GM19468 (cell line): ENCODE data around the gene SLC35F3.

Experiments used
- ATAC-seq: cut with Tn5 transposase; IDR thresholded peaks from one replicate; pipeline ENCODE4 v1.9.1; 2021; ENCODE audit warnings: mild to moderate bottlenecking, moderate library complexity, moderate number of reproducible peaks; ENCODE audit not compliant: unreplicated experiment; ENCODE audit errors: extremely low read depth

SLC35F3 gene

DNA sequence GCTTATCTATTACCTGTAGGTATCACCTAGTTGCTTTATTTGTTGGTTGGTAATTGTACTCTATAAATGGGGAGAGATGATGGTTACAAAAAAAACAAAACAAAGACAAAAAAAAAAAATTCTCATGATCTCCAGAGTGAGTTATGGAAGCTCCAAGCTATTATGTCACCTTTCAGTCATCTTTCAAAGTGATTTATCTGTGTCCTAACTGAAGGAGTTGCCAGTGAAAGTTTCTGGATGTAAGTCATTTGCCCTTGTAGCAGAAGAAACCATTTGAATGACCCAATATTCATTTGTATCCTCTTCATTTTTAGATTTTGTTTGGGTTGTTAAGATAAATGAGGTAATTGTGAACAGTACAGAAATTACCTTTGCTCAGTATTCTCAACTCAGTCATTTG is 3.6 kb downstream of the SLC35F3 start:
- ATAC-seq: no peak

GRCh38 chr1:233909195-233909594 is 4.7 kb downstream of the SLC35F3 start:
- no peak for ATAC-seq

DNA sequence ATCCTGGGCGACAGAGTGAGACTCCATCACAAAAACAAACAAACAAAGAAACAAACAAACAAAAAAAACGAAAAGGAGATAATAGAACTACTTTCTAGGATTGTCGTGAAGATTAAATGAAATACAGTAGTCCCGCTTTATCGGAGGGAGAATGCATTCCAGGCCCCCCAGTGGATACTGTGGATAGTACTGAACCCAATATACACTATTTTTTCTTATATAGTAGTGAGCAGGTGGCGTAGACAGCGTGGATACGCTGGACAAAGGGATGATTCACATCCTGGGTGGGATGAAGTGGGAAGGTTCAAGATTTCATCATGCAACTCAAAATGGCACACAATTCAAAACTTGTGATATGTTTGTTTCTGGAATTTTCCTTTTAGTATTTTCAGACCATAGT is 8.0 kb downstream of the SLC35F3 start:
- ATAC-seq: no peak

DNA sequence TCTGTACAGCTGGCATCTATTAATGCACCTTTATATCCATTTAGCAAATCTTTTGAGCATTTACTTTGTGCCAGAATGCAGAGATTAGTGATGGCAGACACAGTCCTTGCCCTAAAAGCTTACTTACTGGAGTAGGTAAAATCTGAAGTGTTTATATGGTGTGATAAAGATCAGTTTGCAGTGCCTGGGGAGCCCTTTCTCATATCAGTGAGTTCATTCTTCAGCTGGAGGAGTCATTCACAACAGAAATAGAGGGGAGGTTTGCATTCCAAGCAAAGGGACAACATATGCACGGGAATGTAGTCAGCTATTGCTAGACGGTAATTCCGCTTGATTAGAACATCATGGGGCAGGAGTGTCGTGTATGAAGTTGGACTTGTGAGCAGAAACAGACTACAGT is 8.4 kb downstream of the SLC35F3 start:
- no peak for ATAC-seq

- ATAC-seq: no peak
Observed at GRCh38 chr1:233916706-233917105, 12.2 kb downstream of the SLC35F3 start.

DNA sequence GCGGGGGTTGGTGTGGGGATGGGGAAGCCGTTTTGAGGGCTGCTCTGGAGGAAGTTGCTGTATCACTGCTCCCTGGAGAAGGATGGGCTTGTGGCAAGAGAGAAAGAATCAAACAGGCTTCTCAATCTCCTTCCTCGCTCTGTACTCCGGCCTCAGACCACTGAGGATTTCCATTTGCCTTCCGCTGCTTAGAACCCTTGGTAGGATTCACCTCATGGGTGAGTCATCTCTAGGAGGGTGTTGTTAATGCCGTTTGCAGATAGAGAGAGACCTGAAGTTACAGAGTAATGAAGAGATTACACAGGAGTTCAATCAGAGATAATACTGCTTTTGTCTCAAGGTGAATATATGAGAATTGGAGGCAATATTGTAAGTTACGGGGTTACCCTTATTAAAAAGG is 15.3 kb downstream of the SLC35F3 start:
- no peak for ATAC-seq

DNA sequence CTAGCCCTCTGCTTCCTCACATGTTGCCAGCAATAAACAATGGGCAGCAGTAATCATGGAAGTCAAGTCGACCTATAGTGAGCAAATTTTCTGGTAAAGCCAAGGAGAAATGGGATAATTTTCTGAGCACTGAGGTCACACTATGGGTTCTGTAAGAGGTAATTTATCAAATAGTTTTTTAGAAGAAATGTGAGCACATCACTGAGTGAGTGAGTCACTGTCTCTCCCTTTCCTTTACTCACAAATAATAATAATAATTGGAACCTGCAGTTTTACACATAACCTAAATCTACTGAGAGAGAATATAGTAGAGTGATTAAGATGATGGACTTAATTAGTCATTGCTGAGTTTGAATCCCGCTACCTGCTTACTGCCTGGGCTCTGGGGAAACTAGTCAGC is 23.6 kb downstream of the SLC35F3 start:
- ATAC-seq: no peak

- ATAC-seq: no peak
Observed at GRCh38 chr1:233933339-233933738, 28.9 kb downstream of the SLC35F3 start.

DNA sequence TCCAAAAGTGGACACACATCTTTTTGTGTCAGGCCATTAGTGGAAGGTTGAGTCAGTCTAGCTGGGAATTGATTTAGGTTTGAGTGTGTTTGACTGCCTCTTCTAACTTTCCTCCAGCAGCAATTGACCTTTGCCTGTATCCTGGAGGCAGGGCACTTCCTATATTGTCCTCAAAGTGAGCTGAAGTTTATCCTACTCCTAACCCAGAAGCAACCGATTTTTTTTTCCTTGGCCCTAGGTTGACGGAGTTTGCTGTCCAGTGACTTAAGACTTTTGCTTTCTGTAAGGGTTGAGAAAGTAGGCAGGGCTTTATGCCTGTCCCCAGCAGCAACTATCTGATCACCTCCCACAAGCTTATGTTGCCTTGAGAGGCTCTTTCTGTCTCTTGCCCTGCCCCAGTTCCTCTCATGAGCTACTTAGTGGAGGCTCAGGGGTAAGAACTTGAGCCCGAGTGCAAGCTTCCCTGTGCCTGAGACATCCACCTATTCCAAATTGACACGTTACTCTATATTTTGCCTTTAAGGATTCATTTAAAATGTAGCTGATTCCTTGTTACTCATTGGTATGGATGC is 30.9 kb downstream of the SLC35F3 start:
- no peak for ATAC-seq

DNA sequence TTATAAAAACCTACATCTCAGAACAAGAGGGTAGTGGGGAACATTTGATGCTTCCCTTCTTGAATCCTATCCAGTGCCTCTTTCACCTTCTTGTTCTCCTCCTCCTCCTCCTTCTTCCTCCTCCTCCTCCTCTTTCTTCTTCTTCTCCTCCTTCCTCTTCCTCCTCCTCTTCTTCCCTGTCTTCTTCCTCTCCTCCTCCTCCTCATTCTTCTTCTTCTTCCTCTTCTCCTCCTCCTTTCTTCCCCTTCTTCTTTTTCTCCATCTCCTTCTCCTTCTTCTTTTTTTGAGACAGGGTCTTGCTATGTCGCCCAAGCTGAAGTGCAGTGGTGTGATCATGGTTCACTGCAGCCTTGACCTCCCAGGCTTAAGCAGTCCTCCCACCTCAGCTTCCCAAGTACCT is 31.9 kb downstream of the SLC35F3 start:
- no peak for ATAC-seq

- ATAC-seq: no peak
Observed at GRCh38 chr1:233936842-233937241, 32.4 kb downstream of the SLC35F3 start.

- no peak for ATAC-seq
Observed at GRCh38 chr1:233938476-233938875, 34.0 kb downstream of the SLC35F3 start.

GRCh38 chr1:233939451-233939850 is 35.0 kb downstream of the SLC35F3 start:
- no peak for ATAC-seq

DNA sequence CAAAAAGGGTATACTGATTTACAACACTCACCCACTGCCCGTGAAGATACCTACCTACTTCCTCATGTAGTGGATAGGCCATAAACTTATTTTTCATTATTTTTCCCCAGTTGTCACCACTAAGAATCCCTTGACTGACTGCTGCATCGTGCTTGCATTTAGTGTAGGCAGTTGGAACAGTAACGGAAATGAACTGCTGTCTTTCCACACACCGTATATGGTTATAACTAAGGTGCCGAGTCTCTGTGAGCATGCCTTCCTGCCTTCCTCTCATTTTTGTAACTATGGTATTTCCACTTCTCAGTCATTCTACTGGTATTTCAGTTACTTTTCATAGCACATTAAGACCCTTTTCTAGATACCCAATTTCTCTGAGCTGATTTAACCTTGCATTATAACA is 36.4 kb downstream of the SLC35F3 start:
- ATAC-seq: no peak

GRCh38 chr1:233944601-233945000 is 40.1 kb downstream of the SLC35F3 start:
- ATAC-seq: no peak

DNA sequence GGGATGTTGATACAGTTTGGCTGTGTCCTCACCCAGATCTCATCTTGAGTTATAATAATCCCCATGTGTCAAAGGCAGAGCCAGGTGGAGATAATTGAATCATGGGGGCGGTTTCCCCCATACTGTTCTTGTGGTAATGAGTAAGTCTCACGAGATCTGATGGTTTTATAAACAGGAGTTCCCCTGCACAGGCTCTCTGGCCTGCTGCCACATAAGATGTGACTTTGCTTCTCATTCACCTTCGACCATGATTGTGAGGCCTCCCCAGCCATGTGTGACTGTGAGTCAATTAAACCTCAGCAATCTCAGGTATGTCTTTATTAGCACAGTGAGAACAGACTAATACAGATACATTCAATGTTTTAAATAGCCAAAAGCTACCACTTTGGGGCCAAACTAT is 41.1 kb downstream of the SLC35F3 start:
- ATAC-seq: no peak

DNA sequence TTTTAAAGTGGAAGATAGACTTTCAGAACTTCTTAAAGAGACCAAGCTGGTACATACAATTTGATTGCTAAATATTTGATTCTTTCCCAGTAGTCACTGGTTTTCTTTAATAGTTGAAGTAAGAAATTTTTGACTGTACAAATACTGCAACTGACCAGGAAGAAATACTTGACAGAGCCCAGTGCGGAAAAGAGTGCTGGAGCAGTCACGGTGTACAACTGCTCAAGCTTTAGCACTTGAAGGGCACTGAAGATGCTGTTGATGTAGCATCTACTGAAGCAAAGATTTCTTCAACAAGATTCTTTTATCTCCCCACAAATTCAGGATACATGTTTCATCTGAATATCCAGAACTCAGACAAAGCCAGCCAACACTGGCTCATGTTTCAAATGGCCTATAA is 41.5 kb downstream of the SLC35F3 start:
- no peak for ATAC-seq

DNA sequence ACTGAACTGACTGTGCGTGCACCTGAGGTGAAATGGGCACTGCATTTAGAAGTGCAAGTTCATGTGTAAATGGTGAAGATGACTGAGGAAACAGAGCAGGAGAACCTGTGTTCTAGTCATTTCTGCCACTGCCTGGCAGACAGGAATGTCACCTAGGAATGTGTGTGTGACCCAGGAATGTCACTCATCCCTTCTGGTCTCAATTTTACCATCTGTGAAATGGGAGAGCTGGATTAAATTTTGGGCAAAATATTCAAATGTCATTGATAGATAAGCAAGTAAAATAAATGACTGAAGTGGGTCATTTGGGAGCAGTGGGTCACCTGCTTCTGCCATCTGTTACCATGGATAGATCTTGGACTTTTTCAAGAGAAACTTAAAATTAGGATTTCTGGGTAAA is 42.2 kb downstream of the SLC35F3 start:
- ATAC-seq: no peak

GRCh38 chr1:233951804-233952203 is 47.3 kb downstream of the SLC35F3 start:
- ATAC-seq: no peak

GRCh38 chr1:233957691-233958090 is 53.2 kb downstream of the SLC35F3 start:
- no peak for ATAC-seq

GRCh38 chr1:233959102-233959501 is 54.6 kb downstream of the SLC35F3 start:
- no peak for ATAC-seq

- no peak for ATAC-seq
Observed at GRCh38 chr1:233959971-233960370, 55.5 kb downstream of the SLC35F3 start.

GRCh38 chr1:233960386-233960785 is 55.9 kb downstream of the SLC35F3 start:
- ATAC-seq: no peak
